Pancreas (tissue), 10 donors: Measurements from ENCODE around the gene GRWD1. TPM values are rescaled to one million over a fixed set of nuclear protein-coding genes. Genes with fewer than 3 reads are reported as not detected.

Experiments
- ATAC-seq, 4 donors: fragments of 200-7000 bp; cut with Tn5 transposase; one replicate each; pipeline versions ENCODE4 v1.8.0 to v1.9.1; 2020; ENCODE audit warnings: mild to moderate bottlenecking in 4 of 4, moderate library complexity in 4 of 4
- DNase-seq, 6 donors: peaks; one replicate each; pipeline ENCODE4 v3.0.0-alpha.2; 2020
- FAIRE-seq: peaks from 2 replicates; lab custom pipeline; 2012; peaks lifted over from hg19 to GRCh38; lab: Jason Lieb, UNC
- H3K27ac ChIP-seq, 4 donors: fragments of 200-600 bp; sonication (generic); 1 replicate in 3 of 4; 2 replicates in 1 of 4; pipeline versions ENCODE4 v1.5.0 to v1.8.0; 2020
- H3K27me3 ChIP-seq, 4 donors: fragments of 200-600 bp; one replicate each; pipeline ENCODE4 v1.8.0; 2021
- H3K36me3 ChIP-seq, 3 donors: fragments of 200-600 bp; sonication (generic) in 1 of 3; one replicate each; pipeline versions ENCODE4 v1.5.0 to v1.8.0; 2020 to 2021
- H3K4me1 ChIP-seq, 3 donors: fragments of 200-600 bp; one replicate each; pipeline ENCODE4 v1.8.0; 2021
- H3K4me3 ChIP-seq, 4 donors: fragments of 200-600 bp; sonication (generic) in 2 of 4; one replicate each; pipeline versions ENCODE4 v1.5.0 to v1.8.0; 2020 to 2021
- H3K9me3 ChIP-seq, 4 donors: fragments of 200-600 bp; one replicate each; pipeline ENCODE4 v1.8.0; 2021
- CTCF ChIP-seq, 4 donors: fragments of 200-600 bp; sonication (generic) in 3 of 4; IDR thresholded peaks; one replicate each; pipeline versions ENCODE4 v1.5.0 to v1.8.0; 2021; ENCODE audit warnings: antibody characterized with exemption in 4 of 4
- WGBS, 2 donors: extraction: QIAGEN DNeasy Blood & Tissue Kit; methylation state at CpG; one replicate each; pipeline ENCODE4 v1.1.7; 2013; 5-methylcytosine and 5-hydroxymethylcytosine counted together
- intact Hi-C, 3 donors: fragments of 100-400 bp; cut with DNase I; formaldehyde crosslinking; loops; one replicate each; pipeline versions ENCODE4 v1.11.1 to v1.14.2; 2022
- polyA plus RNA-seq, 2 donors: library from polyadenylated mRNA; stranded (reverse); fragments of 200-250 nt; gene quantifications; one replicate each; pipeline ENCODE4 v1.2.3, GENCODE V29; 2013
- total RNA-seq, 6 donors: library from RNA; stranded (reverse); fragmentation: NEBNext Ultra II Directional in 4 of 6; extraction: Animal tissue kit (Norgen Biotek cat#: 25700) in 4 of 6; gene quantifications; one replicate each; pipeline versions ENCODE4 v1.2.1 to v1.2.4, GENCODE V29; 2021 to 2023
- donor health status: healthy with polysubstance abuse.
- donor health status: DM: no; HTN: no; CAD: no; lungs with moderate emphysema.
- donor health status: DM: no; HTN: no; CAD: no.
- donor health status: control.
- donor health status: control.
- donor health status: Bipolar disorder and iron deficiency.
- donor health status: DM: yes; HTN: yes; CAD: no.
- donor health status: DM: no; HTN: no; CAD: no.
- donor health status: DM: no; HTN: no; CAD: no.
- donor health status: DM: yes; HTN: yes; CAD: no.

Gene GRWD1
- total and polyA plus RNA-seq, 8 donors, result 8.6 to 23.1 (median 16.2) TPM

GRCh38 chr19:48500830-48501493 is 55.2 kb downstream of the GRWD1 start:
- DNase-seq (peak in 2 of 6 donors; percentile 64 to 90), FAIRE-seq (no peak)

GRCh38 chr19:48501494-48502349 is 55.9 kb downstream of the GRWD1 start:
- Histone ChIP-seq H3K4me1 (no peaks in the 10 kb centered on the region), H3K4me3 (peak overlapping the region; percentile 26 to 61 (median 42)), H3K9me3 (no peaks in the 10 kb centered on the region), H3K27ac (peak overlapping the region in 1 of 4 donors; percentile 46), H3K27me3 (no peaks in the 10 kb centered on the region), H3K36me3 (no peaks in the 10 kb centered on the region)
- TF ChIP-seq CTCF (IDR thresholded peaks at IDR 0.05), result no peak
- ATAC-seq, result peak; percentile 79 to 87 (median 82)
- intact Hi-C loops, result no loop called here
- FAIRE-seq, result no peak
- DNase-seq, result peak; percentile 87 to 99 (median 96)
- WGBS, 2 donors, result 0 to 2% methylated on average over 18 to 20 of the region's 20 CpGs

More at GRCh38 chr19:48500830-48501493, 55.2 kb downstream of the GRWD1 start:
- H3K36me3 ChIP-seq, result no peaks in the 10 kb centered on the region
- 38 to 44% methylated on average over 30 to 32 of the region's 32 CpGs for WGBS, 2 donors
- H3K9me3 ChIP-seq, result no peaks in the 10 kb centered on the region
- peak overlapping the region; percentile 26 to 61 (median 42) for H3K4me3 ChIP-seq
- no peaks in the 10 kb centered on the region for H3K4me1 ChIP-seq
- ATAC-seq, result peak in 1 of 4 donors; percentile 1
- no peak for TF ChIP-seq CTCF (IDR thresholded peaks at IDR 0.05)
- peak overlapping the region in 1 of 4 donors; percentile 46 for H3K27ac ChIP-seq
- no peaks in the 10 kb centered on the region for H3K27me3 ChIP-seq
- intact Hi-C loops, result no loop called here

GRCh38 chr19:48502350-48503018 is 56.7 kb downstream of the GRWD1 start:
- no peak for TF ChIP-seq CTCF (IDR thresholded peaks at IDR 0.05)
- peak overlapping the region in 3 of 4 donors; percentile 26 to 75 (median 57) for H3K27ac ChIP-seq
- ATAC-seq (no peak), DNase-seq (peak in 2 of 6 donors; percentile 93 to 97), FAIRE-seq (no peak)
- H3K4me1 ChIP-seq, result no peaks in the 10 kb centered on the region
- WGBS, 2 donors, result 29 to 30% methylated on average over 26 to 27 of the region's 27 CpGs
- peak overlapping the region in 2 of 4 donors; percentile 24 to 36 for H3K4me3 ChIP-seq
- no peaks in the 10 kb centered on the region for H3K9me3 ChIP-seq
- no peaks in the 10 kb centered on the region for H3K36me3 ChIP-seq
- no peaks in the 10 kb centered on the region for H3K27me3 ChIP-seq
- intact Hi-C loops, result no loop called here

GRCh38 chr19:48506138-48506733 is 60.5 kb downstream of the GRWD1 start:
- no peak for FAIRE-seq
- DNase-seq, result peak in 1 of 6 donors; percentile 17
- WGBS, 2 donors, result 79 to 87% methylated on average over 5 of the region's 5 CpGs
- Histone ChIP-seq H3K27ac (no peak overlapping the region), H3K4me3 (no peak overlapping the region), H3K36me3 (no peaks in the 10 kb centered on the region), H3K27me3 (no peaks in the 10 kb centered on the region), H3K4me1 (no peaks in the 10 kb centered on the region), H3K9me3 (no peaks in the 10 kb centered on the region)
- intact Hi-C loops, result loop anchor here in 1 of 3 donors (5.0 kb wide), 1 partner anchor 76 kb away; no protein-coding TSS in a partner anchor
- no peak for ATAC-seq
- TF ChIP-seq CTCF (IDR thresholded peaks at IDR 0.05), result peak in 1 of 4 donors; percentile 11

Other genes starting within 250 kb of the GRWD1 start
- 10 to 100 TPM in 5 of 6 donors, 1 to 10 TPM in 1; 8.6 to 26.0 (median 15.1) TPM for gene CARD8, start 190.1 kb upstream of the GRWD1 start, total RNA-seq
- gene CARD8, start 190.1 kb upstream of the GRWD1 start, polyA plus RNA-seq, result 10 to 100 TPM; 19.4 to 19.8 TPM
- gene ZNF114, start 175.9 kb upstream of the GRWD1 start, total RNA-seq, result 1 to 10 TPM in 3 of 6 donors, under 1 TPM in 3; 0.16 to 2.0 (median 0.94) TPM
- gene ZNF114, start 175.9 kb upstream of the GRWD1 start, polyA plus RNA-seq, result under 1 TPM; 0.30 to 0.70 TPM
- 10 to 100 TPM in 2 of 6 donors, 1 to 10 TPM in 4; 2.5 to 14.9 (median 6.4) TPM for gene EMP3, start 120.4 kb upstream of the GRWD1 start, total RNA-seq
- gene EMP3, start 120.4 kb upstream of the GRWD1 start, polyA plus RNA-seq, result 10 to 100 TPM; 17.6 to 23.8 TPM
- gene TMEM143, start 82.0 kb upstream of the GRWD1 start, total RNA-seq, result 1 to 10 TPM; 3.3 to 7.3 (median 4.4) TPM
- 10 to 100 TPM in 1 of 2 donors, 1 to 10 TPM in 1; 8.0 to 11.2 TPM for gene TMEM143, start 82.0 kb upstream of the GRWD1 start, polyA plus RNA-seq
- gene SYNGR4, start 81.6 kb upstream of the GRWD1 start, total RNA-seq, result 1 to 10 TPM in 1 of 6 donors, under 1 TPM in 3, not detected in 2; 0.19 to 1.1 (median 0.25) TPM
- gene SYNGR4, start 81.6 kb upstream of the GRWD1 start, polyA plus RNA-seq, result 10 to 100 TPM in 1 of 2 donors, under 1 TPM in 1; 0.91 to 16.4 TPM
- gene KDELR1, start 54.4 kb upstream of the GRWD1 start, total RNA-seq, result 10 to 100 TPM; 58.7 to 99.0 (median 77.0) TPM
- gene KDELR1, start 54.4 kb upstream of the GRWD1 start, polyA plus RNA-seq, result 100 to 1,000 TPM in 1 of 2 donors, 10 to 100 TPM in 1; 85.4 to 113 TPM
- gene GRIN2D, start 52.3 kb upstream of the GRWD1 start, total RNA-seq, result under 1 TPM in 5 of 6 donors, not detected in 1; 0.04 to 0.66 (median 0.26) TPM
- under 1 TPM; 0.19 TPM for gene GRIN2D, start 52.3 kb upstream of the GRWD1 start, polyA plus RNA-seq
- under 1 TPM; 0.20 to 0.56 (median 0.37) TPM for gene KCNJ14, start 9.6 kb downstream of the GRWD1 start, total RNA-seq
- under 1 TPM; 0.49 to 0.59 TPM for gene KCNJ14, start 9.6 kb downstream of the GRWD1 start, polyA plus RNA-seq
- 10 to 100 TPM; 25.4 to 39.2 (median 29.1) TPM for gene CYTH2, start 23.4 kb downstream of the GRWD1 start, total RNA-seq
- gene CYTH2, start 23.4 kb downstream of the GRWD1 start, polyA plus RNA-seq, result 10 to 100 TPM; 51.7 to 54.2 TPM
- gene LMTK3, start 65.9 kb downstream of the GRWD1 start, total RNA-seq, result 1 to 10 TPM; 2.3 to 4.1 (median 2.8) TPM
- 1 to 10 TPM; 4.1 to 7.7 TPM for gene LMTK3, start 65.9 kb downstream of the GRWD1 start, polyA plus RNA-seq
- gene SULT2B1, start 106.2 kb downstream of the GRWD1 start, total RNA-seq, result under 1 TPM in 5 of 6 donors, not detected in 1; 0.32 to 0.64 (median 0.60) TPM
- gene SULT2B1, start 106.2 kb downstream of the GRWD1 start, polyA plus RNA-seq, result 1 to 10 TPM; 1.3 to 1.7 TPM
- gene SPACA4, start 160.8 kb downstream of the GRWD1 start, total RNA-seq, result not detected
- gene SPACA4, start 160.8 kb downstream of the GRWD1 start, polyA plus RNA-seq, result under 1 TPM in 1 of 2 donors, not detected in 1; 0.12 TPM
- 1 to 10 TPM; 1.2 to 2.9 (median 2.6) TPM for gene FAM83E, start 169.1 kb downstream of the GRWD1 start, total RNA-seq
- 1 to 10 TPM; 1.8 to 3.4 TPM for gene FAM83E, start 169.1 kb downstream of the GRWD1 start, polyA plus RNA-seq
- 1,000 to 10,000 TPM in 4 of 6 donors, 100 to 1,000 TPM in 2; 881 to 1,605 (median 1,071) TPM for gene RPL18, start 173.2 kb downstream of the GRWD1 start, total RNA-seq
- gene RPL18, start 173.2 kb downstream of the GRWD1 start, polyA plus RNA-seq, result 1,000 to 10,000 TPM; 1,358 to 2,344 TPM
- gene SPHK2, start 173.5 kb downstream of the GRWD1 start, total RNA-seq, result 10 to 100 TPM in 1 of 6 donors, 1 to 10 TPM in 5; 4.3 to 11.0 (median 6.6) TPM
- gene SPHK2, start 173.5 kb downstream of the GRWD1 start, polyA plus RNA-seq, result 10 to 100 TPM; 15.9 to 24.0 TPM
- gene DBP, start 191.4 kb downstream of the GRWD1 start, total RNA-seq, result 1 to 10 TPM; 3.3 to 8.3 (median 6.5) TPM
- gene DBP, start 191.4 kb downstream of the GRWD1 start, polyA plus RNA-seq, result 10 to 100 TPM in 1 of 2 donors, 1 to 10 TPM in 1; 4.7 to 11.4 TPM
- gene CA11, start 200.2 kb downstream of the GRWD1 start, total RNA-seq, result 1 to 10 TPM; 2.6 to 6.2 (median 4.5) TPM
- 10 to 100 TPM; 10.2 to 15.2 TPM for gene CA11, start 200.2 kb downstream of the GRWD1 start, polyA plus RNA-seq
- under 1 TPM in 5 of 6 donors, not detected in 1; 0.12 to 0.37 (median 0.20) TPM for gene NTN5, start 227.0 kb downstream of the GRWD1 start, total RNA-seq
- 1 to 10 TPM in 1 of 2 donors, under 1 TPM in 1; 0.38 to 1.8 TPM for gene NTN5, start 227.0 kb downstream of the GRWD1 start, polyA plus RNA-seq
- 10 to 100 TPM in 2 of 6 donors, 1 to 10 TPM in 4; 4.8 to 14.5 (median 8.2) TPM for gene FUT2, start 250.0 kb downstream of the GRWD1 start, total RNA-seq
- gene FUT2, start 250.0 kb downstream of the GRWD1 start, polyA plus RNA-seq, result 1 to 10 TPM; 3.7 to 5.4 TPM